Measurements from ENCODE around the gene ADCY4.
"Not testable (repeated sequence)": the region's sequence is repeated elsewhere in the genome, so short reads cannot be mapped to it uniquely, and the experiment has no call there.

Gene ADCY4

DNA sequence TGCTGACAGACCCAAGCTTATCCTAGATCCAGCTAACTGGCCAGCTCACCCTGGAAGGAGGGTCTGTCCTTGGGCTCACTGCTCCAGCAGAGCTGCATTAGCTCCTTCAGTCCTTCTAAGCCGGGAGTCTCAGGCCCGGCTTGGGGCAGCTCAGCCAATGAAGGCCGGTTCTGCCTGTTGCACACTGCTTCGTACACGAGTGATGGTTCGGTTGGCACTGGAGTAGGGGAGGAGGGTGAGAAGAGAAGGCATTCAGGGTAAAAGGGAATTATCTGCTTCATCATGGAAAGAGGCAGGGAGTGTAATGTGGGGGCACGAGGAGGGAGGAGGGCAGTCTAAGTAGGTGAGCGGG is 2.9 kb upstream of the ADCY4 start:
- no peak for DNase-seq

DNA sequence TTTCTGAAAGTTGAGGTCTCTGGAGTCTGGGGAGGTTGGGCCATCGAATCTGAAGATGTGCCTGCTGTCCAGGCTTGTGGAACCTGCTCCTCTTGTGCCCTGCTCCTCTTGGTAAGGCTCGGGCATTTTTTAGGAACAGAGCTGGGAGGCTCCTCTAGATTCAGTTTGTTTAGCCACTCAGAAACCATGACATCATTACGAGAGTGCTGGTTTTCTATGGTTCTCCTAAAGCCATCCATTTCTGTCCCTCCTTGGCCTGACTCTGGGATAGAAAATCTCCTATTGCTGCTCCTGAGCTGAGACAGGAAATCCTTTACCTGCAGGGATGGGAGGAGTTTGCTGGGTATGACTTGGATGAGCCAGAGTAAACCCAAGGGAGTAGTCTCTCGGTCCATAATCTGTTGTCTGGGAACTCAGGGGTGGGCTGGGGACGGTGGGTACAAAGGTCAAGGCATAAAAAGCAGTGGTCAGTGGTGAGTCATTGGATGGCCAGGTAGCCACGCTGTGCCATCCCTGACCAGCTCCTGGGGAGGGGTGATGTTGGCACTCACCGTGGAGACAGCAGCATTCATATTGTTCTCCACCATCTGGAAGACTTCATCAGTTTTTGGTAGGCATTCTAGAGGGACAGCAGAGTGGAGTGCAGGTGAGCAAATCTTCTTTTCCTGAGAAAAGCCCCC is 2.4 kb upstream of the ADCY4 start:
- DNase-seq, result no peak

DNA sequence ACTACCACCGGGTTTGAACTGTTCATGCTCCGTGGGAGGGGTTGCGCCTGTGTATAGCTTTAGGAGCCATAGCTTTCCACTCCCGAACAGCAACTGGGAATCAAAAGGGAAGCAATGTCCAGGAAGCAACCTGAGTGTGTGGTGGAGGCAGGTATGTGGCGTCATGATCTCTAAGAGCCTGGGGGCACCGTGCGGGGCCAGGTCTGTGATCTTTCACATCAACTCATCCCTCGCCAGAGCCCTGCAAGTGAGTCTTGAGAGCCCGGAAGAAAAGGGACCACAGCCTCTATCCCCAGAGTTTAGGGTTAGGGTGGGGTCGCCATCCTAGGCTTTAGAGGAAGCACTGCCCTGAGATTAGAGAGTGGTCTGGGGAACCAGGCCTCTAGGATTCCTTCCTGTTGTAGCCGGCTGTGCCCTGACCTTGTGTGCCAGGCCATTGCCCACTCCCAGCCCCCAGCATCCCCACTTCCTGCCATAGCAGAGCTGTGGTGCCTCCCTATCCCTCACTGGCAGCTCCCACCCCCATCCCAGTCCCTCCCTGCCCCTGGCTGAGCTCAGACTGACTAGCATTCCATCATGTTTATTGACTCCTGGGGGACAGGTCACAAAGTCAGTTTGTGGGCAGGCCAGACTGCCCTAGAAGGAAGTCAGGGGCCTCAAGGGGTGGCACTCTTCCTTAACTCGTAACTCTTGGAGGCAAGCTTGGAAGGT is 745 bp upstream of the ADCY4 start:
- DNase-seq, result no peak

DNA sequence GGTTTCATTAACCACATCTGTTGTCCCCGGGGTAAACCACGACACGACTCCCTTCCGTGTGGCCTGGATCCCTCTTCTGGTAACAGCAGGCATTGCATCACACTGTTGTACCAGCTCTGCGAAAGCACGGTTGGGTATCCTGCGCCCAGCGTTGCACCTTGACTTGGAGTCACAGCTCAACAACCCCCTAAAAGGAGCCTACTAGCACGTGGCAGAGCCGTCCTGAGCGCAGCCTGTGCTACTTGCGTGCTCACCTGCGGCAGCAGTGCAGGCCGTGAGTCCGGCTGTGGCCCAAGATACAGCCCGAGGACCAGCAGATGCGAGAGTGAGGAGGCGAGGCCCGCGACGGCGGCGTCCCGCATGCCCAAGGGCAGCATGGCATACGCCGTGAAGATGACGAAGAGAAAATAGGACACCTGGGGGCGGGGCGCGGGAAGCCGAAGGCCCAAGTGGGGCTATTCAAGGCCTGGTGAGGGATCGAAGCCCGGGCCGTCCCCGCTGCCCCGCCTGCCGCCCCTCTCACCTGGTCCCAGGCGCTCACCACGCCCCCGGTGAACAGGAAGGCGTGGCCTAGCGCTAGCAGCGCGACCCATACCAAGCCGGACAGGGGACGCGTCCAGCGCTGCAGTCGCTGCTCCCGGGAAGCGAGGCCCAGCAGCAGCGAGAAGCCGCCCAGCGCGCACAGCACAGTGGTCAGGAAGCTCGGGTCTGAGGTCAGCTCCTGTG is 2.4 kb downstream of the ADCY4 start:
- peak; percentile 78 for DNase-seq

DNA sequence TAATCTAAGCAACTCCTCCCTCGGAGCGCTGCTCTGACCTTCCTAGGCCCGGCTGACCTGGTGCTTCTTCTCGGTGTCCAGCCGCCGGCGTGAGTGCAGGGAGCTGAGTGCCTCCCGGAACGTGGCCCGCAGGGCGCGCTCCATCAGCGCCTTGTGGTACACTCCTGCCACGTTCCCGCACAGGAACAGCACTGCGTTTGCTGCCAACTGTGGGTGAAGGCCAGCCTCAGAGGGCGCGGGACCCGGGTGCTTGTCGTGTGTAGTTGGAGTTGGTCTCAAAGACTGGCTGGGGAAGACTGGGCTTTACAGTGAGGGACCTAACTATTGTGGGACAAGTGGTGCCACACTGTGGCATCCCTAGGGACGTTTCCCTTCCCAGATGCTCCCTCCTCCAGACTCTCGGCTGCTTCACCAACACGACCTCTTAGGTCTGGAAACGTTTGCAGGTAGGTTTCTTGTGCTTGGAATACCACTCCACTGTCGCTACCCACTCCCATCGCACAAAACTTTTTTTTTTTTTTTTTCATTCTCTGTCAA is 3.1 kb downstream of the ADCY4 start:
- DNase-seq, result no peak

DNA sequence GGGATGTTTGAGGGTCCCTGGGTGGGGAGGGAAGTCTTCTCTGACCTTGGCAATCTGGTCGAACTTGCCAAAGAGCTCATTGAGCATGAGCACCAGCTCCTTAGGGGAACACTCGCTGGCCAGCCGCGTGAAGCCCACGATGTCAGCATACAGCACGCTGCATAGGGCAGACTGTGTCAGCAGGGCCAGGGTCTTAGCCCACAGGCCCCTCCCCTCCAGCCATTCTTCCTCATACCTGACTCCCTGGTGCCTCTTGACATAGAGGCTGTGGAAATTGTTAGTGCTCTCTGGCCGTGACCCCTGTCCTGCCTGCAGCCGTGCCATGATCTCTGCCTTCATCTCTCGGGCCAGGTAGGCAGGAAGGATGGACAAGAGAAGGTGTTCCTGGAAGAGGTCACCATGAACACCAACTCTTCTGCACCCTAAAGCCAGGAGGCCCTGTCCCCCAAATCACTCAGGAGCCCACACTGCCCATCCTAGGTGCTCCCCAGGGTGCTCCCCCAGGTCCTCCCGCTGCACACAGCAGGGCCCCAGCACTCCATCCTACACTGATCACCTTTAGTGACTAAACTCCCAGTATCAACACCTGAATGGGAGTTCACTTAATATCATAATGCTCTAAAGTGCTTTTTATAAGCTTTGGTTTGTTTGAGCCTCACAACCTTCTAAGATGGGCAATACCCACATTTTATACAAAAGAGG is 3.7 kb downstream of the ADCY4 start:
- DNase-seq, result no peak

DNA sequence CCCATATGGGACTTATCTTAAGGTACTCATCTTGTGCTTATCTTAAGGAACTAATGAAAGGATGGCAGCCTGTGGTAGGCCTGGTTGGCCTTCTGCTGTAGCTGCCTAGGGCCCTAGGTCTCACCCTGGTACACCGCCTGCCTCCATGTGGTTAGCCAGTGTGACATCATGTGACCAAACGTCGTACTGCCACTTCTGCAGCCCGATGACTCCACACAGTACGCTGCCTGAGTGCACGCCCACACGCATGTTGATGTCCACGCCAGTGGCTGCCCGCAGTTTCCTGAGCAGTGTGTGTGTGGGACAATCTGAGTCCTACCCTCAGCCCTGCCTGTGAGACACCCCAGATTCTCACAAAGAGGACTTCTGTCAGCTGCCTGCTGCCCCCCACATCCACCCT is 5.1 kb downstream of the ADCY4 start:
- DNase-seq, result no peak

DNA sequence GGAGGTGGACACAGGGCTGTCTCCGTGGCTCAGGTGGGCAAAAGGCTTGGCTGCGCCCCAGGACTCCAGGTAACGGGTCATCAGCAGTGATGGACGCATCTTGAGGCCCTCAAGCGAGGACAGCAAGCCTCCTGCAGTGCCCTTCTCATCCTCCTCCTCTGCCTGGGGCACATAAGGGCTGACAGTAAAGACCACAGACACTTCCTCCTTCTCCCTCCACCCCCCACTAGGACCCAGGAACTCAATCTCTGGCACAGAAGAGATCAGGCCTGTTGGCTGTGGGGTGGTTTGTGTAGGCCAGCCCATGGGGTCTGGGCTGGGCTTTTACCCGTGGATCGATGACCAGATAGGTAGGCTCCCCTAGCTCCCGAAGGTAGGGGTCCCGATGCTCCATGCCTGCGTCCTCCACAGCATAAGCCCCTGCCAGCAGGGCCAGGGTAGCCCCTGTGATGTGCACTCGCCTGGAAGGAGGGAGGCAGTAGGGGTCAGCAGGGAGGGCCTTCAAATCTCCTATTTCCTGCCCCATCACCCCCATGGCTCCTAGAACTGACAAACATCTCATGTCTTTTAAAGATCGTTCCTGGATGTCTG is 5.7 kb downstream of the ADCY4 start:
- no peak for DNase-seq

DNA sequence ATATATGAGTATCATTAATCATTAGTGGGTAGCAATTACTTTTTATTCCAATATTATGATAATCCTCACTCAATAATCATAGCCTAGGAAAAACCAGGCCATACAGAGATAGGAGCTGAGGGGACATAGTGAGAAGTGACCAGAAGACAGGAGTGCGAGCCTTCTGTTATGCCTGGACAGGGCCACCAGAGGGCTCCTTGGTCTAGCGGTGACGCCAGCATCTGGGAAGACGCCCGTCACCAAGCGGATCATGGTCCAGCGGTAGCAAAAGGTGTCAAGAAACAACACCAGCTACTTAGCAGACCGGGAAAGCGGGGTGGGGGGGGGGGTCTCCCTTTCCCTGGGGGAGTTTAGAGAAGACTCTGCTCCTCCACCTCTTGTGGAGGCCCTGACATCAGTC is 7.0 kb downstream of the ADCY4 start:
- DNase-seq, result not testable (repeated sequence)

DNA sequence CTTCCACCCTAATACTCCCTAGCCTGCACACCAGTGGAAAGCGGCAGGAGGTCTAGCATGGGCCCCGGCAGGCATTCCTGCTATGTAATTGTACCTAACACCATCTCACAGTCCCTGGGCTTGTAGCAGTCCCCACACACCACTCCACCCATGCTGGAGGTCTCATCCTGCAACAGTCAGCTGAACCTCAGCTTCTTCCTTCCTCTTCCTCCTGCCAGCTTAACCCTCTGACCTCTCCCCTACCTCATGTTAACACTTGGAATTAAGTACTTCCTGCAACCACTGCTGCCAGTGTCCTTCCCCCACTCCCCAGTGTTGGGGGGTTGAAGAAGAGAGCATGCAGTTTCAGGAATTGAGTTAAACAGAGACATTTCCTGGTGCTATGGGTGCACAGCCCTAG is 7.6 kb downstream of the ADCY4 start:
- no peak for DNase-seq

DNA sequence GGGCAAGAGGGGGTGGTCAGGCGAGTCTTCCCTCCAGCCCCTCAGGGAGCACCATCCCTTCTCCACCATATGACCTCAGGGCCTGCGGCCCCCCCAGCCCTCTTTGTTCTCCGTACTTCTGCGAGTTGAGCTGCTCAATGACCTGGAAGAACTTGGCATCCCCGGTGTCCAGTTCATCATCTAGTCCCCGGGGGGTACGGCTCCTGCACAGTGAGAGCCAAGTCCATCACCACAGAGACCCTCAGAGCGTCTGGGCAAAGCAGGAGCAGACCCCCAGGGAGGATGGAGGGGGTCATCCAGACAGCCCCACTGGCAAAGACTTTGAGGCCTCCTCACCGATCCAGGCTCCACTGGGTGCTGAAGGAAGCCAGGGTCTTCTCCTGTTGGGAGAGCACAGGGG is 8.9 kb downstream of the ADCY4 start:
- DNase-seq, result no peak

DNA sequence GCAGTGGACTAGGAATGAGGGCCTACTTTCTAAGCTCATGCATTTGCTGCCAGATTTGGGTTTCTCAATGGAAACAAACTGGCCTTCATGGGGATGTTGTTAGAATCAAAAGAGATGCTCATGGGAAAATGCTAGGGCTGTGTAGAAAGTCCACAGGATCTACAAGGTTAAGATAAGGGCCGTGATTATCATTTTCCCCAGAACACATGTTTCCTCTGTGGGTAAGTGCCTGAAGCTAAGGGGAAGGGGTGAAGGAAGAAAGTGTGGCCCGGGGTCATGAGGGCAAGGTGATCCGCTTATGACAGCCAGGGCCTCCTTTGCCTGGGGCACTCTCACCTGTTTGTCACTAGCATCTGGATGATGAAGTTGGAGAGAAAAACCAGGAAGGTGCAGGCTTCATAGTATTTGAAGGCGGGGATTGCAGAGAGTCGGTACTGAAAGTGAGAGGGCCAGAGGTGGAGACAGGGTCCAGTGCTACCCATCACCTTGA is 9.8 kb downstream of the ADCY4 start:
- DNase-seq, result no peak

DNA sequence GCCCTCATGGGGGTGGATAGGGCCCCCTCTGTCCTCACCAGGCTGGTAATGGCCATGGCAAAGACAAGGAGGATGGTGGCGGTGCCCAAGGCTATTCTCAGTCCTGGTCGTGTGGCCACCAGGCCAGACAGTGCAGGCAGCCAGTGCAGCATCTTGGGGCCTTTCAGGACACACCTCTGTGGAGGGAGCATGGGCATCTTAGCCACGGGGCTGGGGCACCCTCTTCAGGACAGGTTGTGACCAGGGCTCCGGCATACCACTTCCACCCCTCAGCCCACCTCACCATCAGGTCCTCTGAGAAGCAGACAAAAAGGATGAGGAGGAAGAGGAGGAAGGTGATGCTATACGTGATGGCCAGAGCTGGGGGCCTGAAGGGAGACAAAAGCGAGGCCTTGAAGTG is 10.8 kb downstream of the ADCY4 start:
- DNase-seq, result no peak

DNA sequence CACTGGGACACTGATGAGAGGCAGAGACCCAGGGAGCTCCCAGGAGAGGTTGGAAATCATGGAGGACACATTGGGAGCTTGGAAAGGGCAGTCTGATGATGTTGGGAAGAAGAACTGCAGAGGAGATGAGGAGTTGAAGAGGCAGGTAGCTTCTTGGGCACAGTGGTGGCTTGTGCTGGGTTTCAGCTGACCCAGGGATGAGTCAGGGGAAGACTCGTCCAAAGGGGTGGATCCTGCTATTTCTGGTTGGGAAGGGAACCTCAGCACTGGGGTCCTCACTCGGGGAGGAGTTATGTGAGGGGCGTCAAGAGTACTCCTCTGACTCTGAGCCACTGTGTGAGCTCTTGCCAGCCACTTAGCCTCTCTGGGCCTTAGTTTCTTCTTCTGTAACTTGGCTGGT is 11.5 kb downstream of the ADCY4 start:
- no peak for DNase-seq

DNA sequence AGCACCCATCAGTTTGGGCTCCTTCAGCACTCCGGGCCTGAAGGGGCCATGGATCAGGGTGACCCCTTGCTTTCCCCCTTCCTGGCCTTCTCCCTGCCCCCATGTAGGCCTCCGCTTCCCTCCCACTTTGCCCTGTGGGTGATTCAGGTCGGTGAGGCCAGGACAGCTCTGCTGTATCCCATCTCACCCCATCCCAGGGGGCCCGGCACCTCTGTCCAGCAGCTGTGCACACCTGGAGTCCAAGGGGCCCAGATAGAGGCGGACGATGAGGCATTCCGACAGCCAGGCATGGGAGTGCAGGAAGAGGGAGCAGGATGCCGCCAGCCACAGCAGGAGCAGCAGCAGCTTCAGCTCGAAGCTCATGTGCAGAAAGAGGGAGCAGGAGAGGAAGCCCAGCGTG is 12.2 kb downstream of the ADCY4 start:
- DNase-seq, result no peak

DNA sequence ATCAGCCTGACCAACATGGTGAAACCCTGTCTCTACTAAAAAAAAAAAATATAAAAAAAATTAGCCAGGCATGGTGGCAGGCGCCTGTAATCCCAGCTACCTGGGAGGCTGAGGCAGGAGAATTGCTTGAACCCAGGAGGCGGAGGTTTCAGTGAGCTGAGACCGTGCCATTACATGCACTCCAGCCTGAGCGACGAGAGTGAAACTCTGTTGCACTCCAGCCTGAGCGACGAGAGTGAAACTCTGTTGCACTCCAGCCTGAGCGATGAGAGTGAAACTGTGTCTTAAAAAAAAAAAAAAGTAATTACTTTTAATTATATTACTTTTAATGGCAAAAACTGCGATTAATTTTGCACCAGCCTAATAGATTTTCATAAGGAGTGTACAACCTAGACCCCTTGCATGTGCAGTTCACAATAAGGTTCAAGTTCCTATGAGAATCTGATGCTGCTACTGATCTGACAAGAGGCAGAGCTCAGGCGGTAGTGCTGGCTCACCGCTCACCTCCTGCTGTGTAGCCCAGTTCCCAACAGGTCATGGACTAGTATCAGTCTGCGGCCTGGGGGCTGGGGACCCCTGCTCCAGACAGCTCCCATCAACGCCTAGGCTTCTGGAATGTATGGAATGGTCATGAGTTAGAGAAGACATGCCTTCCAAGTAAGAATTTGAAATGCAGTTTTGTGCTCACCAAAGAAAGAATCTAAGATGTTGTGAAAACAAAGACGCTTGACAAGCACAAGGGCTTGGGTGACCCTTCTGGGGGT is 13.5 kb downstream of the ADCY4 start:
- DNase-seq, result no peak

DNA sequence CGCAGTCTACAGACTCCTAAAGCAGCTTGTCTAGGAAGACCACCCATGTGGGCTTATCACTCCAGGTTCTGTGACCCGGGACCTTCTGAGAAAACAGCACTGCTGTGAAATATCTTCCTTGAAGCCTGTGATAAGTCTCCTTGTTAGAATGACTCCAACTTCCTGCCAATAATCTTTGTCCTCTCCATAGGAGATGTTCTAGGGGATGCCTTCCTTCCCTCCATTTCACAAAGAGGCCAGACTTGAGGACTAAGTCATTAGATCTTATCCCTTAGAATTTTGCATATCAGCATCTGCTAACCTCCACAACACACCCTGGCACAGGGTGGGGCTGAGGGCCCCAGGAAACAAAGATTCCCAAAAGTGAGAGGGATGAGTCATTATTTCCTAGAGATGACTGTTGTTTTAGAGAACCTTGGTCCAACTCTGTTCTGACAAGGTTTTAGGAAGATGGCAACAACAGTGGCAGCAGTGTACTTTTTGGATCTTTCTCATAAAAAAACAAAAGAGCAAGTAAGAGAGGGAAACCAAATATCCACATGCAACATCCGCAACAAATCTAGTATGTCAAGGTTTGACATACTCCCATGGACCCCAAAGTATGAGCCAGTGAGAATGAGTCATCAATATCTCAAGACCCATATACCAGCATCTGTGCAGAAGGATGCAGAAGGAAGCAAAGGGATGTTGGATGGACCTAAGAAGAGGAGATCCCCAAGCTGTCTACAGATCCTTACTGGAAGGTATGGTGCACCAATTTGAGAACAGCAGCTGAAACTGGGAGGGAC is 17.5 kb downstream of the ADCY4 start:
- DNase-seq, result no peak

DNA sequence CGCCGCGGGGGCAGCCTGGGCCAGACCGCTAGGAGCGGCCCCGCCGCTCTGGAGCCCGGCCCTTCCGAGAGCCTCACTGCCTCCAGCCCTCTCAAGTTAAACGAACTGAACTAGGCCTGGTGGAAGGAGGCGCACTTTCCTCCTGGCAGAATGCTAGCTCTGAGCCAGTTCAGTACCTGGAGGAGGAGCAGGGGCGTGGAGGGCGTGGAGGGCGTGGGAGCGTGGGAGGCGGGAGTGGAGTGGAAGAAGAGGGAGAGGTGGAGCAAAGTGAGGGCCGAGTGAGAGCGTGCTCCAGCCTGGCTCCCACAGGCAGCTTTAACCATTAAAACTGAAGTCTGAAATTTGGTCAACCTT is 18.3 kb downstream of the ADCY4 start:
- DNase-seq, result no peak

DNA sequence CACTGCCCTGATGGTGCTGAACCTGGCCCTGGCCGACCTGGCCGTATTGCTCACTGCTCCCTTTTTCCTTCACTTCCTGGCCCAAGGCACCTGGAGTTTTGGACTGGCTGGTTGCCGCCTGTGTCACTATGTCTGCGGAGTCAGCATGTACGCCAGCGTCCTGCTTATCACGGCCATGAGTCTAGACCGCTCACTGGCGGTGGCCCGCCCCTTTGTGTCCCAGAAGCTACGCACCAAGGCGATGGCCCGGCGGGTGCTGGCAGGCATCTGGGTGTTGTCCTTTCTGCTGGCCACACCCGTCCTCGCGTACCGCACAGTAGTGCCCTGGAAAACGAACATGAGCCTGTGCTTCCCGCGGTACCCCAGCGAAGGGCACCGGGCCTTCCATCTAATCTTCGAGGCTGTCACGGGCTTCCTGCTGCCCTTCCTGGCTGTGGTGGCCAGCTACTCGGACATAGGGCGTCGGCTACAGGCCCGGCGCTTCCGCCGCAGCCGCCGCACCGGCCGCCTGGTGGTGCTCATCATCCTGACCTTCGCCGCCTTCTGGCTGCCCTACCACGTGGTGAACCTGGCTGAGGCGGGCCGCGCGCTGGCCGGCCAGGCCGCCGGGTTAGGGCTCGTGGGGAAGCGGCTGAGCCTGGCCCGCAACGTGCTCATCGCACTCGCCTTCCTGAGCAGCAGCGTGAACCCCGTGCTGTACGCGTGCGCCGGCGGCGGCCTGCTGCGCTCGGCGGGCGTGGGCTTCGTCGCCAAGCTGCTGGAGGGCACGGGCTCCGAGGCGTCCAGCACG is 18.9 kb downstream of the ADCY4 start:
- DNase-seq, result no peak

DNA sequence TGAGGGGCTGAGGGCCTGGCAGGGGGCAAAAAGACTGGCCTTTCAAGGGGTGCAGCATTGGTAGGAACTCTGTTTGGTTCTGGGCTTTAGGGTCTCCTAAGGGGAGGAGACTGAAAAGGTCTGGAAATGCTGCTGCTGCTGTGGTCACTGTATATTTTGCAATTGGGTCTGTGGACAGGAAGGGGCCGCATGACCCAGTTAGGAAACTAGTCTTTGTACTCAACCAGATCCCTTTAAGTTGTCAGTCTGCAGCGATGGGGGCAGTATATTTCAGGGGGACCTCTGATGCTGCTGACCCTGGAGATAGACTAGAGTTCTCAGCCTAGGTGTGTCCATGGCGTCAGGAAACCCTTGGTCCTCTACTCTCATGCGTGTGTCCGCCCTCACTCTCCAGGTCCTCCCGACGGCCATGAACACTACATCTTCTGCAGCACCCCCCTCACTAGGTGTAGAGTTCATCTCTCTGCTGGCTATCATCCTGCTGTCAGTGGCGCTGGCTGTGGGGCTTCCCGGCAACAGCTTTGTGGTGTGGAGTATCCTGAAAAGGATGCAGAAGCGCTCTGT is 19.5 kb downstream of the ADCY4 start:
- DNase-seq, result no peak

Data from stimulated activated CD4-positive, alpha-beta T cell treated with anti-CD3 and anti-CD28 coated beads, Interleukin-4, amount 100 ng/mL, for 1 hour (primary cell).